ENCODE measurements around the gene NDUFA11. TPM values are rescaled to one million over a fixed set of nuclear protein-coding genes. Genes with fewer than 3 reads are reported as not detected.

The NDUFA11 gene
- total and polyA plus RNA-seq, 9 of the 15 experiments (the other 6 are each of a cell fraction or from before 2014, with no cell fraction given) = 63.3 to 486 (median 274) TPM

- TF ChIP-seq PBX2 (CRISPR knock-in tag; IDR thresholded peaks at IDR 0.05; ENCODE audit: low read depth) (no peak), PBX2 (tag; conservative IDR thresholded peaks at IDR 0.05; ENCODE audit: low read depth) (peak; percentile 70), JUND (IDR thresholded peaks at IDR 0.05; ENCODE audit: borderline replicate concordance, low read depth, low read length) (no peak; the same call in 1 of the 2 replicates), JUND (tag; IDR thresholded peaks at IDR 0.05; ENCODE audit: borderline replicate concordance, low read depth, low read length) (peak; percentile 65; the same call in 2 of the 3 replicates), MYBL2 (IDR thresholded peaks at IDR 0.05; ENCODE audit: low read depth) (no peak), MYBL2 (CRISPR knock-in tag; IDR thresholded peaks at IDR 0.05; ENCODE audit: borderline replicate concordance) (no peak), CEBPB (tag; IDR thresholded peaks at IDR 0.05) (peak; percentile 60), ATF4 (CRISPR knock-in tag; IDR thresholded peaks at IDR 0.05) (0 out of 2 replicates have a peak, but pooled peaks have one; percentile 31), GTF3C2 (IDR thresholded peaks at IDR 0.05; ENCODE audit: borderline replicate concordance, extremely low read depth, insufficient read length) (no peak), FOXP1 (CRISPR knock-in tag; IDR thresholded peaks at IDR 0.05) (no peak), NUFIP1 (IDR thresholded peaks at IDR 0.05; ENCODE audit: partially characterized antibody) (no peak), ZNF212 (CRISPR knock-in tag; IDR thresholded peaks at IDR 0.05) (no peak), SRSF3 (IDR thresholded peaks at IDR 0.05; ENCODE audit: insufficient read depth, low read length) (no peak), ZNF436 (CRISPR knock-in tag; IDR thresholded peaks at IDR 0.05) (no peak), MBD2 (IDR thresholded peaks at IDR 0.05; ENCODE audit: borderline replicate concordance, low read depth) (no peak), NCOA1 (IDR thresholded peaks at IDR 0.05; ENCODE audit: low read depth) (no peak), CHD2 (IDR thresholded peaks at IDR 0.05; ENCODE audit: low read depth, low read length) (no peak), STAT5B (CRISPR knock-in tag; IDR thresholded peaks at IDR 0.05) (no peak), MYC (IDR thresholded peaks at IDR 0.05; ENCODE audit: low read depth, low read length) (peak; percentile 40), MYC (CRISPR knock-in tag; IDR thresholded peaks at IDR 0.05; ENCODE audit: borderline replicate concordance, low read depth) (no peak), POLR3G (IDR thresholded peaks at IDR 0.05; ENCODE audit: extremely low read depth, insufficient read length, insufficient replicate concordance) (no peak)
These were observed 49.5 kb upstream of the NDUFA11 start (continued) for GRCh38 chr19:5953030-5953589.

Measured in K562 (cell line).